Measurements from ENCODE around the gene SYT4.

GRCh38 chr18:43283299-43283698 lies 6.0 kb upstream of the SYT4 start:
- TF ChIP-seq USF2 (IDR thresholded peaks at IDR 0.05; ENCODE audit: low read length) (no peak), EP300 (IDR thresholded peaks at IDR 0.05; ENCODE audit: borderline replicate concordance in 1 of 2, low read depth in 2 of 2, low read length in 2 of 2) (no peak), EGR1 (IDR thresholded peaks at IDR 0.05; ENCODE audit: borderline replicate concordance, low read depth, low read length) (no peak), TAF1 (IDR thresholded peaks at IDR 0.05; ENCODE audit: low read depth, low read length) (no peak), NRF1 (IDR thresholded peaks at IDR 0.05; ENCODE audit: low read depth, low read length) (no peak)
- TF ChIP-seq, protein P1, sequence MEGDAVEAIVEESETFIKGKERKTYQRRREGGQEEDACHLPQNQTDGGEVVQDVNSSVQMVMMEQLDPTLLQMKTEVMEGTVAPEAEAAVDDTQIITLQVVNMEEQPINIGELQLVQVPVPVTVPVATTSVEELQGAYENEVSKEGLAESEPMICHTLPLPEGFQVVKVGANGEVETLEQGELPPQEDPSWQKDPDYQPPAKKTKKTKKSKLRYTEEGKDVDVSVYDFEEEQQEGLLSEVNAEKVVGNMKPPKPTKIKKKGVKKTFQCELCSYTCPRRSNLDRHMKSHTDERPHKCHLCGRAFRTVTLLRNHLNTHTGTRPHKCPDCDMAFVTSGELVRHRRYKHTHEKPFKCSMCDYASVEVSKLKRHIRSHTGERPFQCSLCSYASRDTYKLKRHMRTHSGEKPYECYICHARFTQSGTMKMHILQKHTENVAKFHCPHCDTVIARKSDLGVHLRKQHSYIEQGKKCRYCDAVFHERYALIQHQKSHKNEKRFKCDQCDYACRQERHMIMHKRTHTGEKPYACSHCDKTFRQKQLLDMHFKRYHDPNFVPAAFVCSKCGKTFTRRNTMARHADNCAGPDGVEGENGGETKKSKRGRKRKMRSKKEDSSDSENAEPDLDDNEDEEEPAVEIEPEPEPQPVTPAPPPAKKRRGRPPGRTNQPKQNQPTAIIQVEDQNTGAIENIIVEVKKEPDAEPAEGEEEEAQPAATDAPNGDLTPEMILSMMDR (IDR thresholded peaks at IDR 0.05; ENCODE audit: control extremely low read depth in 1 of 3, insufficient read depth in 1 of 3, low read depth in 1 of 3, low read length in 3 of 3), result no peak
- TF ChIP-seq, protein P2, sequence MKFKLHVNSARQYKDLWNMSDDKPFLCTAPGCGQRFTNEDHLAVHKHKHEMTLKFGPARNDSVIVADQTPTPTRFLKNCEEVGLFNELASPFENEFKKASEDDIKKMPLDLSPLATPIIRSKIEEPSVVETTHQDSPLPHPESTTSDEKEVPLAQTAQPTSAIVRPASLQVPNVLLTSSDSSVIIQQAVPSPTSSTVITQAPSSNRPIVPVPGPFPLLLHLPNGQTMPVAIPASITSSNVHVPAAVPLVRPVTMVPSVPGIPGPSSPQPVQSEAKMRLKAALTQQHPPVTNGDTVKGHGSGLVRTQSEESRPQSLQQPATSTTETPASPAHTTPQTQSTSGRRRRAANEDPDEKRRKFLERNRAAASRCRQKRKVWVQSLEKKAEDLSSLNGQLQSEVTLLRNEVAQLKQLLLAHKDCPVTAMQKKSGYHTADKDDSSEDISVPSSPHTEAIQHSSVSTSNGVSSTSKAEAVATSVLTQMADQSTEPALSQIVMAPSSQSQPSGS (IDR thresholded peaks at IDR 0.05; ENCODE audit: low read length), result no peak

Measured in H1 (cell line).